HUES64 (cell line): ENCODE data around the gene ESRRA. TPM values are rescaled to one million over a fixed set of nuclear protein-coding genes. Genes with fewer than 3 reads are reported as not detected.
A peak's percentile ranks its signal among the peaks of the same experiment; 100 is the strongest.

Experiments
- H3K27ac ChIP-seq: 2 replicates; pipeline ENCODE4 v1.7.0; 2013; ENCODE audit warnings: low read depth, low read length, inconsistent platforms
- H3K27me3 ChIP-seq: 2 replicates; pipeline ENCODE4 v1.6.1; 2013; ENCODE audit warnings: mild to moderate bottlenecking, low read length; ENCODE audit not compliant: insufficient read depth
- H3K36me3 ChIP-seq: 2 replicates; pipeline ENCODE4 v1.6.1; 2013; ENCODE audit warnings: mild to moderate bottlenecking, low read length; ENCODE audit not compliant: insufficient read depth
- H3K4me1 ChIP-seq: 2 replicates; pipeline ENCODE4 v1.6.1; 2013; ENCODE audit warnings: mild to moderate bottlenecking, low read length, moderate library complexity; ENCODE audit not compliant: insufficient read depth
- H3K4me3 ChIP-seq: 2 replicates; pipeline ENCODE4 v1.5.1; 2013; ENCODE audit warnings: mild to moderate bottlenecking, low read length, moderate library complexity
- H3K9ac ChIP-seq: 2 replicates; pipeline ENCODE4 v1.6.1; 2013; ENCODE audit warnings: mild to moderate bottlenecking, low read depth, low read length
- H3K9me3 ChIP-seq: 2 replicates; pipeline ENCODE4 v1.6.1; 2013; ENCODE audit warnings: low read depth, low read length; ENCODE audit not compliant: insufficient read depth
- WGBS: fragments of 150-250, 120-280 bp; methylation state at CpG from one replicate; pipeline ENCODE4 v1.1.7; 2013; ENCODE audit warnings: missing lambda C conversion rate; 5-methylcytosine and 5-hydroxymethylcytosine counted together
- polyA plus RNA-seq, 2 experiments: library from polyadenylated mRNA; stranded (reverse); fragments of 50-300 nt; gene quantifications; one replicate each; pipeline ENCODE4 v1.2.3, GENCODE V29; 2013

ESRRA gene
- 21.4 TPM for polyA plus RNA-seq (2013, experiment 1 of 2)
- 17.6 TPM for polyA plus RNA-seq (2013, experiment 2 of 2)

GRCh38 chr11:64305075-64305690, at the start of gene ESRRA:
ESRRA (plus strand) TSS chr11:64305524; CDS start chr11:64307180, 1,656 bp downstream.
- peak within 1 kb of the TSS; percentile 80 for H3K4me3 ChIP-seq
- H3K9ac ChIP-seq, result peak within 1 kb of the TSS; percentile 93
- under 1% methylated on average over 81 of the region's 81 CpGs for WGBS
- peaks cover 19% of the 10 kb centered on the region for H3K27me3 ChIP-seq
- H3K4me1 ChIP-seq, result peaks cover 7% of the 10 kb centered on the region; the same call in 1 of the 2 replicates
- no peaks in the 10 kb centered on the region for H3K9me3 ChIP-seq
- peaks cover 6% of the 10 kb centered on the region; the same call in 1 of the 2 replicates for H3K36me3 ChIP-seq
- H3K27ac ChIP-seq, result peak within 1 kb of the TSS; percentile 98

GRCh38 chr11:64256300-64256699, 49.0 kb upstream of the ESRRA start:
- Histone ChIP-seq H3K9ac (no peak overlapping the region), H3K9me3 (no peaks in the 10 kb centered on the region), H3K36me3 (peaks cover 60% of the 10 kb centered on the region), H3K27me3 (no peaks in the 10 kb centered on the region), H3K4me1 (0 out of 2 replicates have a peak, but pooled peaks cover 3% of the 10 kb centered on the region), H3K4me3 (no peak overlapping the region), H3K27ac (no peak overlapping the region)
- 95% methylated on average over 15 of the region's 15 CpGs for WGBS

GRCh38 chr11:64258356-64258755, 47.0 kb upstream of the ESRRA start:
- Histone ChIP-seq H3K9me3 (no peaks in the 10 kb centered on the region), H3K9ac (no peak overlapping the region), H3K36me3 (peaks cover 80% of the 10 kb centered on the region), H3K4me3 (no peak overlapping the region), H3K4me1 (peaks cover 2% of the 10 kb centered on the region; the same call in 1 of the 2 replicates), H3K27me3 (no peaks in the 10 kb centered on the region), H3K27ac (no peak overlapping the region)
- WGBS, result 94% methylated on average over 24 of the region's 24 CpGs

GRCh38 chr11:64258946-64259532, 46.3 kb upstream of the ESRRA start:
- Histone ChIP-seq H3K36me3 (peaks cover 86% of the 10 kb centered on the region), H3K4me1 (peaks cover 4% of the 10 kb centered on the region; the same call in 1 of the 2 replicates), H3K9ac (no peak overlapping the region), H3K4me3 (no peak overlapping the region), H3K27me3 (no peaks in the 10 kb centered on the region), H3K27ac (no peak overlapping the region), H3K9me3 (no peaks in the 10 kb centered on the region)
- WGBS, result 95% methylated on average over 32 of the region's 32 CpGs

- H3K4me1 ChIP-seq, result peaks cover 4% of the 10 kb centered on the region; the same call in 1 of the 2 replicates
- H3K4me3 ChIP-seq, result no peak overlapping the region
- no peaks in the 10 kb centered on the region for H3K27me3 ChIP-seq
- 93% methylated on average over 4 of the region's 4 CpGs for WGBS
- H3K9ac ChIP-seq, result no peak overlapping the region
- no peak overlapping the region for H3K27ac ChIP-seq
- no peaks in the 10 kb centered on the region for H3K9me3 ChIP-seq
- peaks cover 92% of the 10 kb centered on the region for H3K36me3 ChIP-seq
Measured at GRCh38 chr11:64259533-64260067, 45.7 kb upstream of the ESRRA start.

- Histone ChIP-seq H3K27me3 (no peaks in the 10 kb centered on the region), H3K27ac (no peak overlapping the region), H3K36me3 (peaks cover 89% of the 10 kb centered on the region), H3K4me3 (no peak overlapping the region), H3K9ac (no peak overlapping the region), H3K9me3 (no peaks in the 10 kb centered on the region), H3K4me1 (peaks cover 4% of the 10 kb centered on the region; the same call in 1 of the 2 replicates)
- WGBS, result 93% methylated on average over 6 of the region's 6 CpGs
Measured at GRCh38 chr11:64260147-64260708, 45.1 kb upstream of the ESRRA start.

- no peaks in the 10 kb centered on the region for H3K9me3 ChIP-seq
- H3K36me3 ChIP-seq, result peaks cover 89% of the 10 kb centered on the region
- no peak overlapping the region for H3K9ac ChIP-seq
- 97% methylated on average over 18 of the region's 18 CpGs for WGBS
- H3K4me3 ChIP-seq, result no peak overlapping the region
- no peaks in the 10 kb centered on the region for H3K27me3 ChIP-seq
- no peak overlapping the region for H3K27ac ChIP-seq
- peaks cover 4% of the 10 kb centered on the region; the same call in 1 of the 2 replicates for H3K4me1 ChIP-seq
Measured at GRCh38 chr11:64261556-64262080, 43.7 kb upstream of the ESRRA start.

- Histone ChIP-seq H3K4me3 (no peak overlapping the region), H3K9ac (no peak overlapping the region), H3K27ac (no peak overlapping the region), H3K9me3 (no peaks in the 10 kb centered on the region), H3K27me3 (no peaks in the 10 kb centered on the region), H3K36me3 (peaks cover 84% of the 10 kb centered on the region), H3K4me1 (peaks cover 4% of the 10 kb centered on the region; the same call in 1 of the 2 replicates)
- 96% methylated on average over 42 of the region's 42 CpGs for WGBS
Measured at GRCh38 chr11:64262271-64263002, 42.9 kb upstream of the ESRRA start.

GRCh38 chr11:64263021-64263946, 42.0 kb upstream of the ESRRA start:
- 86% methylated on average over 29 of the region's 29 CpGs for WGBS
- Histone ChIP-seq H3K27me3 (no peaks in the 10 kb centered on the region), H3K27ac (peak overlapping the region; percentile 55), H3K9me3 (no peaks in the 10 kb centered on the region), H3K9ac (no peak overlapping the region; the same call in 1 of the 2 replicates), H3K4me1 (peaks cover 4% of the 10 kb centered on the region; the same call in 1 of the 2 replicates), H3K4me3 (no peak overlapping the region), H3K36me3 (peaks cover 79% of the 10 kb centered on the region)

GRCh38 chr11:64263947-64264317, 41.4 kb upstream of the ESRRA start:
- no peaks in the 10 kb centered on the region for H3K27me3 ChIP-seq
- 92% methylated on average over 8 of the region's 8 CpGs for WGBS
- H3K9ac ChIP-seq, result no peak overlapping the region
- peaks cover 9% of the 10 kb centered on the region; the same call in 1 of the 2 replicates for H3K4me1 ChIP-seq
- 0 out of 2 replicates have a peak overlapping the region, but pooled peaks have one; percentile 8 for H3K27ac ChIP-seq
- no peak overlapping the region for H3K4me3 ChIP-seq
- H3K36me3 ChIP-seq, result peaks cover 72% of the 10 kb centered on the region
- H3K9me3 ChIP-seq, result no peaks in the 10 kb centered on the region
